ENCODE results near the gene VWA5B2.

DNA sequence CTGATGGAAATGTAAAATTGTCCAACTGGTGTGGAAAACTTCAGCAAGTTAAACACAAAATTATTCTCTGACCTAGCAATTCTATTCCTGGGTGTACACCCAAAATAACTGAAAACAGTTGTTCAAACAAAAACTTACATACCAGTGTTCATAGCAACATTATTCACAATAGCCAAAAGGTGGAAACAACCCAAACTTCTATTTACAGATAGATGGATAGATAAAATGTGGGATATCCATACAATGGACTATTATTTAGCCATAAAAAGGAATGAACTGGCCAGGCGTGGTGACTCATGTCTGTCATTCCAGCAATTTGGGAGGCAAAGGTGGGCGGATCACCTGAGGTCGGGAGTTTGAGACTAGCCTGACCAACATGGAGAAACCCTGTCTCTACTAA, 6.9 kb upstream of the VWA5B2 start:
- no peak for TF ChIP-seq CEBPB (IDR thresholded peaks at IDR 0.05; ENCODE audit: low read depth, low read length)
- TF ChIP-seq, protein P1, sequence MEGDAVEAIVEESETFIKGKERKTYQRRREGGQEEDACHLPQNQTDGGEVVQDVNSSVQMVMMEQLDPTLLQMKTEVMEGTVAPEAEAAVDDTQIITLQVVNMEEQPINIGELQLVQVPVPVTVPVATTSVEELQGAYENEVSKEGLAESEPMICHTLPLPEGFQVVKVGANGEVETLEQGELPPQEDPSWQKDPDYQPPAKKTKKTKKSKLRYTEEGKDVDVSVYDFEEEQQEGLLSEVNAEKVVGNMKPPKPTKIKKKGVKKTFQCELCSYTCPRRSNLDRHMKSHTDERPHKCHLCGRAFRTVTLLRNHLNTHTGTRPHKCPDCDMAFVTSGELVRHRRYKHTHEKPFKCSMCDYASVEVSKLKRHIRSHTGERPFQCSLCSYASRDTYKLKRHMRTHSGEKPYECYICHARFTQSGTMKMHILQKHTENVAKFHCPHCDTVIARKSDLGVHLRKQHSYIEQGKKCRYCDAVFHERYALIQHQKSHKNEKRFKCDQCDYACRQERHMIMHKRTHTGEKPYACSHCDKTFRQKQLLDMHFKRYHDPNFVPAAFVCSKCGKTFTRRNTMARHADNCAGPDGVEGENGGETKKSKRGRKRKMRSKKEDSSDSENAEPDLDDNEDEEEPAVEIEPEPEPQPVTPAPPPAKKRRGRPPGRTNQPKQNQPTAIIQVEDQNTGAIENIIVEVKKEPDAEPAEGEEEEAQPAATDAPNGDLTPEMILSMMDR (conservative IDR thresholded peaks at IDR 0.05; ENCODE audit: low read depth, low read length), result no peak
- TF ChIP-seq POLR2A (IDR thresholded peaks at IDR 0.05; ENCODE audit: low read depth, low read length), result no peak
- TF ChIP-seq ELK1 (IDR thresholded peaks at IDR 0.05; ENCODE audit: borderline replicate concordance, low read depth, low read length), result no peak
- no peak for TF ChIP-seq SMC3 (IDR thresholded peaks at IDR 0.05; ENCODE audit: low read depth, low read length)
